ENCODE measurements around the gene RMI2.

GRCh38 chr16:11389083-11389482 lies 43.8 kb downstream of the RMI2 start:
- TF ChIP-seq CTCF (IDR thresholded peaks at IDR 0.05) = no peak
- no peak for TF ChIP-seq POLR2A (IDR thresholded peaks at IDR 0.05)
